ENCODE data around the gene OR1E2. TPM values are rescaled to one million over a fixed set of nuclear protein-coding genes. Genes with fewer than 3 reads are reported as not detected.
"Not testable (repeated sequence)": the region's sequence is repeated elsewhere in the genome, so short reads cannot be mapped to it uniquely, and the experiment has no call there.

Gene OR1E2
- total RNA-seq, 1 donor from 2014 or later, result not detected

GRCh38 chr17:3418222-3418621, 15.4 kb downstream of the OR1E2 start:
- DNase-seq (ENCODE audit: low read depth), result no peak
- no peak overlapping the region for H3K4me3 ChIP-seq (ENCODE audit: low read depth, low read length)
- TF ChIP-seq CTCF (conservative IDR thresholded peaks at IDR 0.05; ENCODE audit: low read depth, low read length), result no peak

GRCh38 chr17:3415610-3416009, 18.0 kb downstream of the OR1E2 start:
- TF ChIP-seq CTCF (conservative IDR thresholded peaks at IDR 0.05; ENCODE audit: low read depth, low read length), result no peak
- no peak overlapping the region for H3K4me3 ChIP-seq (ENCODE audit: low read depth, low read length)
- no peak for DNase-seq (ENCODE audit: low read depth)

- not testable (repeated sequence) for DNase-seq (ENCODE audit: low read depth); H3K4me3 ChIP-seq (ENCODE audit: low read depth, low read length)
Observed at GRCh38 chr17:3412216-3412615, 21.4 kb downstream of the OR1E2 start.

- no peak for DNase-seq (ENCODE audit: low read depth)
- no peak for TF ChIP-seq CTCF (conservative IDR thresholded peaks at IDR 0.05; ENCODE audit: low read depth, low read length)
- no peak within 1 kb of the TSS for H3K4me3 ChIP-seq (ENCODE audit: low read depth, low read length)
Observed at GRCh38 chr17:3411070-3411469, 22.6 kb downstream of the OR1E2 start, which contains the start of gene OR3A3. Gene OR3A3 (plus strand): TSS chr17:3411370.

GRCh38 chr17:3403856-3404255, 29.8 kb downstream of the OR1E2 start:
- H3K4me3 ChIP-seq (ENCODE audit: low read depth, low read length), result not testable (repeated sequence)

GRCh38 chr17:3401786-3402185, 31.9 kb downstream of the OR1E2 start:
- H3K4me3 ChIP-seq (ENCODE audit: low read depth, low read length), result no peak overlapping the region
- DNase-seq (ENCODE audit: low read depth), result no peak
- TF ChIP-seq CTCF (conservative IDR thresholded peaks at IDR 0.05; ENCODE audit: low read depth, low read length), result no peak

More at GRCh38 chr17:3403856-3404255, 29.8 kb downstream of the OR1E2 start:
- DNase-seq (ENCODE audit: low read depth), result not testable (repeated sequence)

- no peak for DNase-seq (ENCODE audit: low read depth)
- TF ChIP-seq CTCF (conservative IDR thresholded peaks at IDR 0.05; ENCODE audit: low read depth, low read length), result no peak
- H3K4me3 ChIP-seq (ENCODE audit: low read depth, low read length), result no peak overlapping the region
Observed at GRCh38 chr17:3400055-3400454, 33.6 kb downstream of the OR1E2 start.

- no peak within 1 kb of the TSS for H3K4me3 ChIP-seq (ENCODE audit: low read depth, low read length)
- no peak for TF ChIP-seq CTCF (conservative IDR thresholded peaks at IDR 0.05; ENCODE audit: low read depth, low read length)
- no peak for DNase-seq (ENCODE audit: low read depth)
Observed at GRCh38 chr17:3398310-3398709, 35.3 kb downstream of the OR1E2 start, which contains the start of gene OR1E1. Gene OR1E1 (minus strand): TSS chr17:3398410. CDS start chr17:3398410, 0 bp downstream.

- not testable (repeated sequence) for H3K4me3 ChIP-seq (ENCODE audit: low read depth, low read length); DNase-seq (ENCODE audit: low read depth)
Observed at GRCh38 chr17:3397801-3398200, 35.8 kb downstream of the OR1E2 start.
